ENCODE data around the gene GNAQ.

The GNAQ gene

GRCh38 chr9:78000221-78000620 is 31.4 kb downstream of the GNAQ start:
- DNase-seq, result no peak

- DNase-seq, result no peak
Observed at GRCh38 chr9:77999231-77999631, 32.4 kb downstream of the GNAQ start.

- no peak for DNase-seq
Observed at GRCh38 chr9:77997611-77998284, 33.9 kb downstream of the GNAQ start.

GRCh38 chr9:77996696-77997095 is 34.9 kb downstream of the GNAQ start:
- no peak for DNase-seq

- DNase-seq, result no peak
Observed at GRCh38 chr9:77991191-77991590, 40.4 kb downstream of the GNAQ start.

- no peak for DNase-seq
Observed at GRCh38 chr9:77989909-77990308, 41.7 kb downstream of the GNAQ start.

GRCh38 chr9:77989458-77989857 is 42.2 kb downstream of the GNAQ start:
- DNase-seq, result no peak

GRCh38 chr9:77988630-77989029 is 43.0 kb downstream of the GNAQ start:
- no peak for DNase-seq

GRCh38 chr9:77987880-77988525 is 43.6 kb downstream of the GNAQ start:
- DNase-seq, result no peak

GRCh38 chr9:77987081-77987656 is 44.4 kb downstream of the GNAQ start:
- DNase-seq, result no peak

GRCh38 chr9:77985996-77986395 is 45.6 kb downstream of the GNAQ start:
- DNase-seq, result no peak

GRCh38 chr9:77983320-77983662 is 48.3 kb downstream of the GNAQ start:
- DNase-seq, result no peak

GRCh38 chr9:77982581-77983319 is 48.9 kb downstream of the GNAQ start:
- DNase-seq, result no peak

- no peak for DNase-seq
Observed at GRCh38 chr9:77981907-77982306, 49.7 kb downstream of the GNAQ start.

- DNase-seq, result no peak
Observed at GRCh38 chr9:77981332-77981731, 50.3 kb downstream of the GNAQ start.

GRCh38 chr9:77980622-77981021 is 51.0 kb downstream of the GNAQ start:
- no peak for DNase-seq

- DNase-seq, result no peak
Observed at GRCh38 chr9:77978086-77978781, 53.4 kb downstream of the GNAQ start.

GRCh38 chr9:77977210-77977611 is 54.4 kb downstream of the GNAQ start:
- DNase-seq, result no peak

GRCh38 chr9:77975806-77976205 is 55.8 kb downstream of the GNAQ start:
- DNase-seq, result no peak

- DNase-seq, result no peak
Observed at GRCh38 chr9:77975036-77975435, 56.6 kb downstream of the GNAQ start.

GRCh38 chr9:77974434-77974833 is 57.2 kb downstream of the GNAQ start:
- DNase-seq, result no peak

- no peak for DNase-seq
Observed at GRCh38 chr9:77969083-77969482, 62.5 kb downstream of the GNAQ start.

GRCh38 chr9:77968506-77968905 is 63.1 kb downstream of the GNAQ start:
- no peak for DNase-seq
